ENCODE results near the gene WDR87.

The WDR87 gene

DNA sequence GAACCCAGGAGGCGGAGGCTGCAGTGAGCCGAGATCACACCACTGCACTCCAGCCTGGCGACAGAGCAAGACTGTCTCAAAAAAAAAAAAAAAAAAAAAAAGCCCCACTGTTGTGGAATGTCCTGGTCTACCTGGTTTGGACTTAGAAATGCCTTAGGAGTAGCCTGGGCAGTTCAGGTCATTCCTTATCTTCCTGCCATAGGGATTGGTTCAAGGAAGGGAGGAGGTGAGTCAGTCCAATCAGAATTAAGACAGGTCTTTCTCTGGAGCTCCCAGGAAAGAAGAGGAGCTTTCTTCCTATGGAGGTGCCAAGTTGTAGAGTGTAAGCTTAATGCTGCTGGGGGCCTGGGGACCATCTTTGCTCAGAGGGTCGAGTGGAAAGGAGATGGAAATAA, 45.4 kb upstream of the WDR87 start:
- Mint-ChIP-seq H3K4me3 (no peak overlapping the region), H3K9me3 (peaks cover 2% of the 10 kb centered on the region), H3K27me3 (ENCODE audit: low read depth) (no peaks in the 10 kb centered on the region), H3K36me3 (ENCODE audit: low read depth) (peaks cover 12% of the 10 kb centered on the region), H3K27ac (no peak overlapping the region), H3K4me1 (peaks cover 17% of the 10 kb centered on the region)
- TF ChIP-seq, protein P1, sequence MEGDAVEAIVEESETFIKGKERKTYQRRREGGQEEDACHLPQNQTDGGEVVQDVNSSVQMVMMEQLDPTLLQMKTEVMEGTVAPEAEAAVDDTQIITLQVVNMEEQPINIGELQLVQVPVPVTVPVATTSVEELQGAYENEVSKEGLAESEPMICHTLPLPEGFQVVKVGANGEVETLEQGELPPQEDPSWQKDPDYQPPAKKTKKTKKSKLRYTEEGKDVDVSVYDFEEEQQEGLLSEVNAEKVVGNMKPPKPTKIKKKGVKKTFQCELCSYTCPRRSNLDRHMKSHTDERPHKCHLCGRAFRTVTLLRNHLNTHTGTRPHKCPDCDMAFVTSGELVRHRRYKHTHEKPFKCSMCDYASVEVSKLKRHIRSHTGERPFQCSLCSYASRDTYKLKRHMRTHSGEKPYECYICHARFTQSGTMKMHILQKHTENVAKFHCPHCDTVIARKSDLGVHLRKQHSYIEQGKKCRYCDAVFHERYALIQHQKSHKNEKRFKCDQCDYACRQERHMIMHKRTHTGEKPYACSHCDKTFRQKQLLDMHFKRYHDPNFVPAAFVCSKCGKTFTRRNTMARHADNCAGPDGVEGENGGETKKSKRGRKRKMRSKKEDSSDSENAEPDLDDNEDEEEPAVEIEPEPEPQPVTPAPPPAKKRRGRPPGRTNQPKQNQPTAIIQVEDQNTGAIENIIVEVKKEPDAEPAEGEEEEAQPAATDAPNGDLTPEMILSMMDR (IDR thresholded peaks at IDR 0.05; ENCODE audit: unreplicated experiment in 3 of 3) = no peak

DNA sequence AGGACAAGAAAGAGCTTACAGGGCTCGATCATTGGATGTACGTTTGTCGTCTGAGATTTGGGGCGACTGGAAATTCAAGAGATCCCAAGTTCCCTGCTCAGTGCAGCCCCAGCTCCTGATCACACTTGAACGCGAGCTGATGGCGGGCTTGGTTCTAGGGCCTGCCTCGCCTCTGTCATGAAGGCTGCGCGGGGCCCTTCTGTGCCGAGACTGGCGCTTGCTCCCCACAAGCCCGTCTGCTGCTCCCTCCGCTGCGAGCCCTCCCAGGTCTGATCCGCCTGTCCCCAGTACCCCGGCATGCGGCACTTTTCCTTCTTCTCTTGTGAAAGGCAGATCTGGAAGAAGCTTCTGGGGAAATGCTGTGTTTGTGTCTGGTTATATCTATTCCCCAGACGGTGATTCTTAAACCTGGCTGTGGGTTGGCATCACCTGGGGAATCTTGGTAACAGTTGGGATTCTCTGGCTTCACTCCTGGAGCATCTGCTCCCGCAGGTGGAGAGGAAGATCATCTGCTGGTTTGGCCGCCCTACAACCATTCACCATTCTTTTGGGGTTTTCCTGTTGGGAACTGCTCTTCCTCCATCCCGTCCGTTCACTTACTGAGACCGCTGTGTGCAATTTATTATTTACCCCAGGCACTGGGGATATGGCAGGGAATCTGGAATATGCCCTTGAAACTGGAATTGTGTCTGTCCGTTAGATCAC, 44.2 kb upstream of the WDR87 start:
- H3K4me3 Mint-ChIP-seq = no peak overlapping the region
- peaks cover 2% of the 10 kb centered on the region for H3K9me3 Mint-ChIP-seq
- peaks cover 12% of the 10 kb centered on the region for H3K36me3 Mint-ChIP-seq (ENCODE audit: low read depth)
- no peak overlapping the region for H3K27ac Mint-ChIP-seq
- TF ChIP-seq, protein P1 (IDR thresholded peaks at IDR 0.05; ENCODE audit: unreplicated experiment in 3 of 3) = no peak
- H3K27me3 Mint-ChIP-seq (ENCODE audit: low read depth) = no peaks in the 10 kb centered on the region
- H3K4me1 Mint-ChIP-seq = peaks cover 15% of the 10 kb centered on the region

DNA sequence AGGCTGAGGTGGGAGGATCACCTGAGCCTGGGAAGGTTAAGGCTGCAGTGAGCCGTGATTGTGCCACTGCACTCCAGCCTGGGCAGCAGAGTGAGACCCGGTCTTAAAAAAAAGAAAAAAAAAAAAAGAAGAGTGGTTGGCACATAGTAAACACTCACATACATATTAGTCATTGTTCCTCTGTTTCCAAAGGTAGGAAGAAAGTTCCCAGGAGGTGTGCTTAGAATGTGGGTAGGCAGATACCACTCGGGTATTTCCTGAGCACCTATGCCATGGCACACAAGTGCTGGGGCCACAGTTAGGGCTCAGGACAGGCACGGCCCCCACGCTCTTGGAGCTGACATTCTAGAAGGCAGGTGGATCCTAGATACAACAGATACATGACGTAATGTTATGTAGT, 42.0 kb upstream of the WDR87 start:
- Mint-ChIP-seq H3K4me1 (peaks cover 4% of the 10 kb centered on the region), H3K36me3 (ENCODE audit: low read depth) (peaks cover 12% of the 10 kb centered on the region), H3K9me3 (peaks cover 2% of the 10 kb centered on the region), H3K4me3 (no peak overlapping the region), H3K27ac (no peak overlapping the region), H3K27me3 (ENCODE audit: low read depth) (no peaks in the 10 kb centered on the region)
- TF ChIP-seq, protein P1 (IDR thresholded peaks at IDR 0.05; ENCODE audit: unreplicated experiment in 3 of 3) = no peak

DNA sequence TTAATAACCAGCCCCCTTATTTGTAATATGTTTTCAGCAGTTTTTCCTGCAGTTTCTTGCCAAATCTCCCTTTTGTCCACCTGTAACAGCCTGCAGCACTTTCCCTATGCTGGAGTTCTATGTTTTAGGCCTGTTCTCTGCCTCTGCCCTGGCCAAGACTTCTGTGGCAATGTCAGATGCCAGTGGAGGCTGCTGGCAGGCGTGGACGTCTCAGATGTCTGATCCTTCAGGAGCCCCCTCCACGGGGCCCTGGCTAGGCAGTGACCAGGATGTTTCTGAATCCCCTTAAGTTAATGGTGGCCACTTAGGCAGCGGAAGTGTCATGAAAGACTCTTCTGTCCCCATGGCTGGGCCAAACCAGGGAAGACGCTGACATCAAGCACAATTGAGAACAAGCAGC, 41.4 kb upstream of the WDR87 start:
- H3K27me3 Mint-ChIP-seq (ENCODE audit: low read depth) = no peaks in the 10 kb centered on the region
- H3K27ac Mint-ChIP-seq = peak overlapping the region in 1 of 3 experiments; percentile 42
- peaks cover 12% of the 10 kb centered on the region for H3K36me3 Mint-ChIP-seq (ENCODE audit: low read depth)
- TF ChIP-seq, protein P1 (IDR thresholded peaks at IDR 0.05; ENCODE audit: unreplicated experiment in 3 of 3) = no peak
- H3K4me3 Mint-ChIP-seq = no peak overlapping the region
- H3K4me1 Mint-ChIP-seq = no peaks in the 10 kb centered on the region
- H3K9me3 Mint-ChIP-seq = peaks cover 2% of the 10 kb centered on the region

DNA sequence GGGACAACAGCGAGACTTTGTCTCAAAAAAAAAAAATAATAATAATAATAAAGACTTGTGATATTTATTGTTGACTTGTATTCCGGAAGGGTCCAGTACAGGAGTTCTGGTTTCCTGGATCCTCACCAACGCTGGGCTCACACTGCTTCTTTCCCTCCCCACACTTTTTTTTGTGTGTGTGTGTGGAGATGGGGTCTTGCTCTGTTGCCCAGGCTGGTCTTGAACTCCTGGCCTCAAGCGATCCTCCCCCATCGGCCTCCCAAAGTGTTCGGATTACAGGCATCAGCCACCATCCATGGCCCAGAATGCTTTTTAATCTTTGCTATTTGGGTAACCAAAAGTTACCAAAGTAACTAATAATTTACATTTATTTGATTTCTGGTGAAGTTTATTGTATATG, 39.7 kb upstream of the WDR87 start:
- Mint-ChIP-seq H3K36me3 (ENCODE audit: low read depth) (peaks cover 11% of the 10 kb centered on the region), H3K27ac (no peak overlapping the region), H3K27me3 (ENCODE audit: low read depth) (no peaks in the 10 kb centered on the region), H3K4me3 (no peak overlapping the region), H3K9me3 (peaks cover 2% of the 10 kb centered on the region), H3K4me1 (peaks cover 9% of the 10 kb centered on the region)
- TF ChIP-seq, protein P1 (IDR thresholded peaks at IDR 0.05; ENCODE audit: unreplicated experiment in 3 of 3) = no peak

DNA sequence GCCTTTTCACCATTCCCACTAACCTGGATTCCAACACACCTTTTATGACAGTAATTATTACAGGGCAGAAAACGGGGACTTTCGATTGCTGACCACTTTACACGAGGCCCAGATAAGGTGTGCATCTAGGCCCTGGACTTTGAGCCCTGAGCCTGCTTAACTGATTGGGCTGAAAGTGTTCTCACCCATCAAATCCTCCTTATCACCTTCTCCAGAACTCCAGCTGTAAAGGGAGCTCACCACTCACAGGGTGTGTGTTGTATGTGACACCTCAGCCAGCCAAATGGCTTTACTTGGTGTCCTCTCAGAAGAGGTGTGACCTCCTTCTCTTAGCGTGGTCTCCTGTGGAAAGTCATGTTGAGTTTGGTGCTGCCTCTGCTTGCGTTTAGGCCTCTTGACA, 37.1 kb upstream of the WDR87 start:
- TF ChIP-seq, protein P1 (IDR thresholded peaks at IDR 0.05; ENCODE audit: unreplicated experiment in 3 of 3) = no peak
- Mint-ChIP-seq H3K4me3 (no peak overlapping the region), H3K9me3 (peaks cover 2% of the 10 kb centered on the region), H3K36me3 (ENCODE audit: low read depth) (peaks cover 14% of the 10 kb centered on the region), H3K4me1 (peaks cover 9% of the 10 kb centered on the region), H3K27me3 (ENCODE audit: low read depth) (no peaks in the 10 kb centered on the region), H3K27ac (peak overlapping the region in 1 of 3 experiments; percentile 44)

Measured in nephron (organoid).